ENCODE measurements around the gene RNLS. TPM values are rescaled to one million over a fixed set of nuclear protein-coding genes. Genes with fewer than 3 reads are reported as not detected.

Gene RNLS
- total RNA-seq, 2 experiments from 2014 or later, result 2.5 to 3.3 TPM

DNA sequence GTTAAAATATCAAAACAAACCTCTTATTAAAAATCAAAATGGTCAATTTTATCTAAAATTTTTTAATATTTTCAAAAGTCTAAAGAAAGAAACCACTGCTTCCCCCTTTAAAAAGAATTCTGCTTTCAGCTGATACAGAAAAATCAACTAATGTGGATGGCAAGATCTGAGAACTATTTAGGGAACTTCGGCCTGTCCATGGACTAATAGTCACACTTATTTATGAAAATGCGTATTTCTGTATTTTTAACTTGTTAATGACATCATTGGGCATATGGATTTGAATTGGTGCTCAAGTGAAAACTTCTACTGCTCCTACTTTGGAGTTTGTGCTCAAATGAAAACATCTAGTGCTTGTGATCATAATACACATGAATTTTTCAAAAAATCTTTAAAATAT lies 31.9 kb downstream of the RNLS start:
- Mint-ChIP-seq H3K27me3 (ENCODE audit: low read depth) (no peaks in the 10 kb centered on the region), H3K36me3 (ENCODE audit: low read depth) (no peaks in the 10 kb centered on the region), H3K27ac (no peak overlapping the region), H3K4me3 (no peak overlapping the region), H3K4me1 (ENCODE audit: low read depth) (no peaks in the 10 kb centered on the region), H3K9me3 (ENCODE audit: insufficient read depth) (no peaks in the 10 kb centered on the region)
- DNase-seq (no peak), ATAC-seq (no peak)
- POLR2A ChIA-PET, result no interaction called here
- CTCF ChIA-PET, result interaction anchor here (0.9 to 7.4 kb wide), 7 partner anchors 12 to 701 kb away, joined by 3 to 55 read pairs (median 6); no protein-coding TSS in a partner anchor

DNA sequence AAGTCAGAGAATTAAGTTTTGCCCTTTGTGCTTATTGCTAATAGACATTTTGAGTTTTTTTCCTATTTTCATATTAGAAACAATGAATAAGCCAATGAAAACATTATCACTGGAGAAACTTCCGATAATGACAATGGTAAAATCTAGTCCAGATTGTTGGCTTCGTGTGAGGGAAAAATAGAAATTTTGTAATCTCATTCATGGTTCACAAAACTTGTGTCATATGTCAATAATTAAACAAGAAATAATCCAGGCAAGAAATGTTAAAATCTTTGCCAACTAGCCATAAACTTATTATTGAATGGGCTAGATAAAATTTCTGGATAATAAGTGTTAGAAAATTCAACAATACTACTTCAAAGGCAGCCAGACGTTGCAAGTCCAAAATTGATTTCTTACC lies 36.6 kb downstream of the RNLS start:
- no peak overlapping the region for H3K27ac Mint-ChIP-seq
- CTCF ChIA-PET, result no interaction called here

DNA sequence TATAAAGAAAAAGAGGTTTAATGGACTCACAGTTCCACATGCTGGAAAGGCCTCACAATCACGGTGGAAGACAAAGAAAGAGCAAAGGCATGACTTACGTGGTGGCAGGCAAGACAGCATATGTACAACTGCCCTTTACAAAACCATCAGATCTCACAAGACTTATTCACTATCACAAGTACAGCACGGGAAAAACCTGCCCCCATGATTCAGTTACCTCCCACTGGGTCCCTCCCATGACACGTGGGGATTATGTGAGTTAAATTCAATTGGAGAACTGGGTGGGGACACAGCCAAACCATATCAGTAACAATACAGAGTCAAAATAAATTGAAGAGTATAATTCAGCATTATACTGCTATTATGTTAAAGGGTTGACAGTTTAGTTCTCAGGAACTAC lies 37.8 kb downstream of the RNLS start:
- Mint-ChIP-seq H3K4me3 (no peak overlapping the region), H3K9me3 (ENCODE audit: insufficient read depth) (no peaks in the 10 kb centered on the region), H3K27ac (no peak overlapping the region), H3K36me3 (ENCODE audit: low read depth) (no peaks in the 10 kb centered on the region), H3K27me3 (ENCODE audit: low read depth) (peaks cover 5% of the 10 kb centered on the region), H3K4me1 (ENCODE audit: low read depth) (no peaks in the 10 kb centered on the region)
- ChIA-PET CTCF (no interaction called here), POLR2A (no interaction called here)
- DNase-seq (no peak), ATAC-seq (no peak)

More for the DNA sequence above, 36.6 kb downstream of the RNLS start:
- peaks cover 5% of the 10 kb centered on the region for H3K27me3 Mint-ChIP-seq (ENCODE audit: low read depth)
- no peak for ATAC-seq
- H3K9me3 Mint-ChIP-seq (ENCODE audit: insufficient read depth), result no peaks in the 10 kb centered on the region
- no peak overlapping the region for H3K4me3 Mint-ChIP-seq
- no peak for DNase-seq
- POLR2A ChIA-PET, result no interaction called here
- H3K36me3 Mint-ChIP-seq (ENCODE audit: low read depth), result no peaks in the 10 kb centered on the region
- H3K4me1 Mint-ChIP-seq (ENCODE audit: low read depth), result no peaks in the 10 kb centered on the region

DNA sequence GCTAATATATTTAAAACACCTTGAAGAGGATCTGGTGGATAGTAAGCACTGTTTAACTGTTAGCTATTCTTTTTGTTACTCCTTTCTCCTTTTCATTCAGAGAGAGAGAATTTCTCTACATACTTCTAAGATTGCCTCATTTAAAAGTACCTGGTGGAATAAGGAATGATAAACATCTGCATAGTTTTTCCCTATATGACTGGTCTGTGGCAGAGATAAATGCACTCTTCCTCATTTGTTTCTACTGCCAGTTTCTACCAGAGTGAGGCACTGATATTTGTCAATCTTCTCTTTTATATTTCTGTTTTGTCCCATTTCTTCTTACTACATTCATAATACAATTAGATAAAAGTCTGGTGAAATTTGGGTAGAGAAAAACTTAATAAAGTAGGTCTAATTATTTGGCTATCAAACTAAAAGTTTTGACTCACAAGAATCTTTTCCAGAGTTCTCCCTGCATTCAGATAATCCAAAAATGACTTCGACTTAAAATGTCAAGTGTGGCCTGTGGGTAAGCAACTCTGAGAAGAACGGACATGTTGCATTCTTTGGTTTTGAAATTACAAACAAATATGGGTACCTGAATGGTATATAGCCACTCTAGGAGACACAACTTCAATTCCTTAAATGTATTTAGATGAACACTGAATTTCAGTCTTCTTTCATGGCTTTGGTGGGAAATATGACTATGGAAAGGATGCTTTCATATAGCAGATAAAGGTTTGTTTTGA lies 38.8 kb downstream of the RNLS start:
- ChIA-PET CTCF (interaction anchor here (1.1 kb wide), 1 partner anchor 8 kb away, joined by 4 read pairs; no protein-coding TSS in a partner anchor), POLR2A (no interaction called here)
- no peaks in the 10 kb centered on the region for H3K9me3 Mint-ChIP-seq (ENCODE audit: insufficient read depth)
- H3K36me3 Mint-ChIP-seq (ENCODE audit: low read depth), result no peaks in the 10 kb centered on the region
- DNase-seq, result no peak
- no peak overlapping the region for H3K4me3 Mint-ChIP-seq
- ATAC-seq, result no peak
- no peaks in the 10 kb centered on the region for H3K4me1 Mint-ChIP-seq (ENCODE audit: low read depth)
- H3K27ac Mint-ChIP-seq, result no peak overlapping the region
- H3K27me3 Mint-ChIP-seq (ENCODE audit: low read depth), result peaks cover 5% of the 10 kb centered on the region

DNA sequence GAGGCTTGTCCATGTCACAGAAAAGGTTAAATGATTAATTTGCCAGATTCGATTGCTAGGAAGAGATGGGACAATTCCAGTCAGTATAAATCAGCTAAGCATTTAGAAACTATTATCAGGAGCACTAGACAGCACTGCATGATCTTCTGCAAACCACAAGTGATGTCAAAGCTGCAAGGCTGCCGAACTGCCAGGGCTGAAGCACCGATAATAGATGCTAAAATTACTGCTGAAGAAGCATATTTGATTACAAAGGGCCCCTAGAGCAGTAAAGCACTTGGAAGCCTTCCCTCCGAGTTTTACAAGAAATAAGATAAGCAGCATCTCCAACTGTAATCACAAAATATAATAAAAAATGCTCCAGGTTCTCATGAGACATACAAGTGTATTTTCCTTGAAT lies 40.6 kb downstream of the RNLS start:
- H3K27me3 Mint-ChIP-seq (ENCODE audit: low read depth), result peaks cover 6% of the 10 kb centered on the region
- no peaks in the 10 kb centered on the region for H3K4me1 Mint-ChIP-seq (ENCODE audit: low read depth)
- CTCF ChIA-PET, result interaction anchor here (1.0 kb wide), 1 partner anchor 10 kb away, joined by 4 read pairs; no protein-coding TSS in a partner anchor
- no peak overlapping the region for H3K27ac Mint-ChIP-seq
- ATAC-seq, result no peak
- no peaks in the 10 kb centered on the region for H3K36me3 Mint-ChIP-seq (ENCODE audit: low read depth)
- no peaks in the 10 kb centered on the region for H3K9me3 Mint-ChIP-seq (ENCODE audit: insufficient read depth)
- POLR2A ChIA-PET, result no interaction called here
- no peak overlapping the region for H3K4me3 Mint-ChIP-seq
- DNase-seq, result no peak

DNA sequence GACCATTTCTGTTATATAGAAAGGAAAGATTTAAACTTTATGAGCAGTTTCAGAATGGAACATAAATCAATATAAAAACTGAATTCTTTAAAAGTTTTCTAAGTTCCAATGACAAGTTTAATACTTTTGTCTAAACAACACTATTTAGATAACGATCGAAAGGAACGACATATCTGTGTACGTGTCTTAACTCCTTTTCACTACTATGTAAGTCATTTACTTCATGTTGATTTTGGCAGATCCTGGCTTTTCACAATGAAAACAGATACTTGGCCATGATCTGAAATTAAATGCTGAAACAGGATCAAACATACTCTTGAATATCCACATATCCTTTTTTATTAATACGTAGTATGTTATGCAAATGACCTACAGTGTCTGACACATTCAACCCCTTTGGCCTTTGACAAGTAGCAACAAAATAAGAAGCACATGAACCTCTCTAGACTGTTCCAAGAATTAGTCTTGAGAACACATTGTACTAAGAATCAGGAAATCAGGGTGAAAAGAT lies 41.9 kb downstream of the RNLS start:
- ATAC-seq, result no peak
- DNase-seq, result no peak
- peaks cover 12% of the 10 kb centered on the region for H3K27me3 Mint-ChIP-seq (ENCODE audit: low read depth)
- no peaks in the 10 kb centered on the region for H3K36me3 Mint-ChIP-seq (ENCODE audit: low read depth)
- no peak overlapping the region for H3K27ac Mint-ChIP-seq
- H3K4me3 Mint-ChIP-seq, result no peak overlapping the region
- H3K4me1 Mint-ChIP-seq (ENCODE audit: low read depth), result no peaks in the 10 kb centered on the region
- ChIA-PET CTCF (no interaction called here), POLR2A (no interaction called here)
- no peaks in the 10 kb centered on the region for H3K9me3 Mint-ChIP-seq (ENCODE audit: insufficient read depth)

DNA sequence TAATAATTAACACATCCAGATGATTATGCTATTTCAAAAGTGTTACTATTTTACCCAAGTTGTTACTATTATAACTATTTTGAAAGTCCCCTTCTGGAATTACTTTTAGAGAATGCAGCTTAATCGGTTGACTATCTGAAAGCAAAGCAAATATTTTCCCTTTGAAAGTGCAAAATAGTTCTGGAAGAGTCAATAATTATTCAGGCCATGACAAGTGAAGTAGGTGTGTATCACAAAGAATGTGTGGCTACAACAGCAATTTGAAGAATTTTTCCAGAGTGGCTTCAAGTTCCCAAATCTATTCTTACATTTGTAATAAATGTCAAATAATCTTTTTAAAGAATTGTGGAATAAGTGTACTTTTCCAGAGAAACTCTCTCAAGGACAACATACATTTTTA lies 42.8 kb downstream of the RNLS start:
- Mint-ChIP-seq H3K4me1 (ENCODE audit: low read depth) (no peaks in the 10 kb centered on the region), H3K9me3 (ENCODE audit: insufficient read depth) (no peaks in the 10 kb centered on the region), H3K4me3 (no peak overlapping the region), H3K27ac (no peak overlapping the region), H3K27me3 (ENCODE audit: low read depth) (peaks cover 11% of the 10 kb centered on the region), H3K36me3 (ENCODE audit: low read depth) (no peaks in the 10 kb centered on the region)
- CTCF ChIA-PET, result interaction anchor here (0.8 kb wide), 1 partner anchor 151 kb away, joined by 3 read pairs; no protein-coding TSS in a partner anchor
- no peak for ATAC-seq
- POLR2A ChIA-PET, result no interaction called here
- no peak for DNase-seq

DNA sequence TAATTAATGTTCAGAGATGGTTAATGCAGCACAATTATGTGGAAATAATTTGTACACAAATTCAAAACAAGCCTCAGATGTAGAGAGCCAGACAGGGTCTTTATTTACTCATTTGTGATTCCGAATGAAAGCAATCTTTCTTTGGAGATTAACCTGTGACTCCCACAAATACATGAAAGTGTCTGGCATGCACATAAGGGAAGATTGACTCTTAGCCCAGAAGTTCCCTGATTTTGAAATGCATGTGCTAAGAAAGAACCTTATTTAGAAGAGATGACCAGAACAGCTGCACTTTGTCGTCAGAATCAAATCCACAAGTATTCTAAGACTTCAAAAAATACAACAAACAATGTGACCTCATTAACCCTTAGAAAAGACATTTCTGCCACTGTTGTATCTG lies 45.1 kb downstream of the RNLS start:
- ChIA-PET POLR2A (no interaction called here), CTCF (no interaction called here)
- Mint-ChIP-seq H3K4me3 (no peak overlapping the region), H3K9me3 (ENCODE audit: insufficient read depth) (no peaks in the 10 kb centered on the region), H3K27me3 (ENCODE audit: low read depth) (peaks cover 18% of the 10 kb centered on the region), H3K36me3 (ENCODE audit: low read depth) (no peaks in the 10 kb centered on the region), H3K4me1 (ENCODE audit: low read depth) (no peaks in the 10 kb centered on the region), H3K27ac (no peak overlapping the region)
- ATAC-seq (no peak), DNase-seq (no peak)

DNA sequence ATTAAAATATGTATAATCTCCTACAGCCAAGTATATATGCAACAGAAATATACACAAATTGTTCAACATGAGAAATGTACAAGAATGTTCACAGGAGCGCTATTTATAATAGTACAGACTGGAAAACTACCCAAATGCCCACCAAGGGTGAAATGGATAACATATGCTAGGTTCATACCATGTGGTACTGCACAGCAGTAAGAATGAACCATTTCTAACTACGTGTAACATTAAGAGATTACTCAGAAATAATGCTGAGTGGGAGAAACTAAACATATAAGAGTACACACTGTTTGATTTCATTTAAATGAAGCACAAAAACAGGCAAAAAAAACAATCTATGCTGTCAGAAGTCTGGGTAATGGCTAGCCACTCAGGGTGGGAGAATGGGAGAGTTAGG lies 45.8 kb downstream of the RNLS start:
- Mint-ChIP-seq H3K36me3 (ENCODE audit: low read depth) (no peaks in the 10 kb centered on the region), H3K27me3 (ENCODE audit: low read depth) (peaks cover 18% of the 10 kb centered on the region), H3K4me1 (ENCODE audit: low read depth) (no peaks in the 10 kb centered on the region), H3K27ac (no peak overlapping the region), H3K4me3 (no peak overlapping the region), H3K9me3 (ENCODE audit: insufficient read depth) (no peaks in the 10 kb centered on the region)
- DNase-seq (no peak), ATAC-seq (no peak)
- CTCF ChIA-PET, result no interaction called here
- POLR2A ChIA-PET, result no interaction called here

DNA sequence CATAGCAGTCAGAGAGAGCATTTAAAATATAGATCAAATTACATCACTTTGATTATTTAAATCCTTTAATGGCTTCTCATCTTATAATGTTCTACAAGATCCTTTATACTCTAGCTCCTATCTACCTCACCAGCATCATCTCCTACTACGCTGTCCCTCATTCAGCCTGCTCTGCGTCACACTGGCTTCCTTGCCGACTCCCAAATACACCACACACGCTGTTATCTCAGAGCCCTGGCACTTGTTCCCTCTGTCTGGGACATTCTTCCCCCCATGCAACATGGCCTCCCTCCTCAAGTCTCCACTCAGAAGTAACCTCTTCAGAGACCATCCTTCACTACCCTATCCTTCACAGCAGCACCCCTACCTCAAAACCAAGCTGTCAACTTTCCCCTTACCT lies 46.7 kb downstream of the RNLS start:
- peaks cover 16% of the 10 kb centered on the region for H3K27me3 Mint-ChIP-seq (ENCODE audit: low read depth)
- ATAC-seq, result no peak

DNA sequence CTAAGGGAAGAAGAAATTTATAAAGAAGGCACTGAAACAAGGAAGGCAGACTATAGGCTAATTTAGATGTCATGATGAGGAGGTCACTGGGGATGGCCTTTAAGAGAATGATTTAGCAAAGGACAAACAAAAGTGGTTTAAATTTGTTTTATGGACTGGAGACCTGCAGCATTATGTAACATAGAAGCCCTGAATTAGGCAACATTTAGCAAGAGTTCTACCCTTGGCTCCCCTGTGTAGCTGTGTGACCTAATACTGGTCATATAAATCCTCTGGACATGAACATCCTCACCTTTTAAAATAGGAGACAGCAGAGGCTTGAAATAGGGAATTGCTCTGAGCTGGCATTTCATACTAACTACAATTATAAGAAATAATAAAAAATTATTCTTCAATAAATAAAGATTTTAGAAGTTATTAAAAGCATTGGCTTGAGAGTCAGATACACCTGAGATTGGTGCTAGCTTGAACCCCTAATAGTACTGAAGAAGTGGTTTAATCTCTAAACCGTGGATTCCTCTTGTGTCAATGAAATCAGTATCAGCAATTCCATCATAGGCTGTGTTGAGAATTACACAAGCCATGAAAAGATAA lies 48.9 kb downstream of the RNLS start:
- Mint-ChIP-seq H3K4me3 (no peak overlapping the region), H3K4me1 (ENCODE audit: low read depth) (no peaks in the 10 kb centered on the region), H3K9me3 (ENCODE audit: insufficient read depth) (no peaks in the 10 kb centered on the region), H3K36me3 (ENCODE audit: low read depth) (no peaks in the 10 kb centered on the region), H3K27ac (no peak overlapping the region), H3K27me3 (ENCODE audit: low read depth) (peaks cover 17% of the 10 kb centered on the region)
- ChIA-PET CTCF (no interaction called here), POLR2A (no interaction called here)
- no peak for DNase-seq
- no peak for ATAC-seq

More for the DNA sequence above, 46.7 kb downstream of the RNLS start:
- CTCF ChIA-PET, result no interaction called here
- Mint-ChIP-seq H3K9me3 (ENCODE audit: insufficient read depth) (no peaks in the 10 kb centered on the region), H3K4me1 (ENCODE audit: low read depth) (no peaks in the 10 kb centered on the region), H3K36me3 (ENCODE audit: low read depth) (no peaks in the 10 kb centered on the region), H3K27ac (no peak overlapping the region), H3K4me3 (no peak overlapping the region)
- no peak for DNase-seq
- POLR2A ChIA-PET, result no interaction called here

DNA sequence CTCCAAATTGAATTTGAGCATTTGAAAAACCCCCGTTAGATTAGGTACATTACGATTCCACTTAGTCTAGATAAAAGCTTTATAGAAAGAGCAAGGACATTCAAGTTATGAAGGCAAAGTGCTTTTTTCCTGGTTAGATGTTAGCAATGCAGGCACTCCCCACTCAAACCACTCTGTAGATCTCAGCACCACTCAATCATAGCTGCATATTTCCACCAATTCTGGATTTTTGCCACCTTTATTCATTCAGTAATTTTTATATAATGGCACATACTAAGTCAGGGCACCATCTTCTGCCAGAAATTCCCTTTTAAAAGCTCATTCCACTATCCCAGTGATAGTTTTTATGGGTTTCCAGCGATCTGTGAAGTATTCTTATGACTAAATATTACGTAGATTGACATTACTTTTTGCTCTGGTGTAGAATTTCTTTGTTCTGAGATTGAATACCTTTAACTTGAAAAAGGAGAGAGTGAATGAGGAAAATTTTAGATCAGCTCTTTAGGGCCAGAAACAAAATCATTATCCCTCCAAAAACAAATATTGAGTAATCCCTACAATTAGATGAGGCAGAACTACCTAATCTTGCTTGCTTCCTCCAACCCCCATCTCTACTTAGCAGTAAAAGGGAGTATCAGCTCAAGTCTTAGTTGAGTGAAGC lies 51.6 kb downstream of the RNLS start:
- H3K4me1 Mint-ChIP-seq (ENCODE audit: low read depth), result no peaks in the 10 kb centered on the region
- no peak for DNase-seq
- H3K9me3 Mint-ChIP-seq (ENCODE audit: insufficient read depth), result no peaks in the 10 kb centered on the region
- no peak overlapping the region for H3K4me3 Mint-ChIP-seq
- ChIA-PET CTCF (no interaction called here), POLR2A (no interaction called here)
- no peaks in the 10 kb centered on the region for H3K36me3 Mint-ChIP-seq (ENCODE audit: low read depth)
- H3K27ac Mint-ChIP-seq, result no peak overlapping the region
- ATAC-seq, result no peak
- H3K27me3 Mint-ChIP-seq (ENCODE audit: low read depth), result peaks cover 15% of the 10 kb centered on the region
